Measurements from ENCODE around the gene LRP1. TPM values are rescaled to one million over a fixed set of nuclear protein-coding genes. Genes with fewer than 3 reads are reported as not detected.

Gene LRP1
- polyA plus RNA-seq, 1 donor (not counting 4 experiments of a cell fraction or from before 2014, with no cell fraction given): 4.9 TPM

DNA sequence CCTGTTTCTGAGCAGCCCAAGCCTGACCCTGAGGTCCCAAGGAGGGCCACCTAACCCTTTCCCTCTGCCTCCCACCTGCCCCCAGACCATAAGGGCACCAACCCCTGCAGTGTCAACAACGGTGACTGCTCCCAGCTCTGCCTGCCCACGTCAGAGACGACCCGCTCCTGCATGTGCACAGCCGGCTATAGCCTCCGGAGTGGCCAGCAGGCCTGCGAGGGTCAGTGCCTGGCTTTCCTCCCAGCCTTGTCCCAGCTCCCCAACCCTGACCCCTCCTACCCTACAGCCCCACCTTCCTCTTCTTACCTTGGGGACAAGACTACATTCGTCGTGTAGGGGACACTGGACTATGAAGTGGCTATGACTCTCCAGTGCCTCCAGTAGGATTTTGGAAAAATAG is 52.8 kb downstream of the LRP1 start:
- TF ChIP-seq, protein P1, sequence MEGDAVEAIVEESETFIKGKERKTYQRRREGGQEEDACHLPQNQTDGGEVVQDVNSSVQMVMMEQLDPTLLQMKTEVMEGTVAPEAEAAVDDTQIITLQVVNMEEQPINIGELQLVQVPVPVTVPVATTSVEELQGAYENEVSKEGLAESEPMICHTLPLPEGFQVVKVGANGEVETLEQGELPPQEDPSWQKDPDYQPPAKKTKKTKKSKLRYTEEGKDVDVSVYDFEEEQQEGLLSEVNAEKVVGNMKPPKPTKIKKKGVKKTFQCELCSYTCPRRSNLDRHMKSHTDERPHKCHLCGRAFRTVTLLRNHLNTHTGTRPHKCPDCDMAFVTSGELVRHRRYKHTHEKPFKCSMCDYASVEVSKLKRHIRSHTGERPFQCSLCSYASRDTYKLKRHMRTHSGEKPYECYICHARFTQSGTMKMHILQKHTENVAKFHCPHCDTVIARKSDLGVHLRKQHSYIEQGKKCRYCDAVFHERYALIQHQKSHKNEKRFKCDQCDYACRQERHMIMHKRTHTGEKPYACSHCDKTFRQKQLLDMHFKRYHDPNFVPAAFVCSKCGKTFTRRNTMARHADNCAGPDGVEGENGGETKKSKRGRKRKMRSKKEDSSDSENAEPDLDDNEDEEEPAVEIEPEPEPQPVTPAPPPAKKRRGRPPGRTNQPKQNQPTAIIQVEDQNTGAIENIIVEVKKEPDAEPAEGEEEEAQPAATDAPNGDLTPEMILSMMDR (optimal IDR thresholded peaks at IDR 0.05 in 1 of 3, IDR thresholded peaks at IDR 0.05 in 1 of 3, conservative IDR thresholded peaks at IDR 0.05 in 1 of 3; ENCODE audit: extremely low read depth in 1 of 3, insufficient read depth in 2 of 3, low read length in 3 of 3): no peak
- no peak for TF ChIP-seq EZH2 (IDR thresholded peaks at IDR 0.05; ENCODE audit: low read length)
- H2AFZ ChIP-seq (ENCODE audit: control insufficient read depth, low read length): no peak overlapping the region
- no peak overlapping the region for H3K9ac ChIP-seq (ENCODE audit: control insufficient read depth, extremely low read depth, insufficient read depth, low read length)
- FAIRE-seq (no peak), DNase-seq (ENCODE audit: low read depth, low spot score) (no peak)
- no peaks in the 10 kb centered on the region for H3K9me1 ChIP-seq (ENCODE audit: control insufficient read depth, extremely low read depth, insufficient read depth, low read length)
- dilution Hi-C loops (cut with MboI; ENCODE audit: extremely low pct_ligation_motif_present, low sequenced_read_pairs): no loop called here
- no peak overlapping the region for H3K4me3 ChIP-seq (ENCODE audit: control insufficient read depth in 2 of 3, extremely low read depth in 1 of 3, insufficient read depth in 2 of 3, low read depth in 1 of 3, low read length in 3 of 3)
- no peaks in the 10 kb centered on the region for H3K79me2 ChIP-seq (ENCODE audit: control insufficient read depth, insufficient read depth, low read length)
- H3K36me3 ChIP-seq (ENCODE audit: control insufficient read depth in 2 of 2, extremely low read depth in 1 of 2, insufficient read depth in 2 of 2, low read length in 2 of 2): peaks cover 3 to 21% of the 10 kb centered on the region in 2 experiments
- H3K9me3 ChIP-seq (ENCODE audit: control insufficient read depth, low read depth, low read length): no peaks in the 10 kb centered on the region
- no peak overlapping the region for H3K4me2 ChIP-seq (ENCODE audit: control insufficient read depth, extremely low read depth, insufficient read depth, low read depth, low read length)
- no peak overlapping the region for H3K27ac ChIP-seq (ENCODE audit: control insufficient read depth, insufficient read depth, low read length)
- no peaks in the 10 kb centered on the region for H4K20me1 ChIP-seq (ENCODE audit: control insufficient read depth, extremely low read depth, insufficient read depth, low read length)
- H3K27me3 ChIP-seq (ENCODE audit: control insufficient read depth, extremely low read depth, insufficient read depth, low read length): no peaks in the 10 kb centered on the region
- peaks cover 21% of the 10 kb centered on the region for H3K4me1 ChIP-seq (ENCODE audit: control insufficient read depth, extremely low read depth, insufficient read depth, low read length)

- Histone ChIP-seq H3K36me3 (ENCODE audit: control insufficient read depth in 2 of 2, extremely low read depth in 1 of 2, insufficient read depth in 2 of 2, low read length in 2 of 2) (peaks cover 3 to 21% of the 10 kb centered on the region in 2 experiments), H3K4me3 (ENCODE audit: control insufficient read depth in 2 of 3, extremely low read depth in 1 of 3, insufficient read depth in 2 of 3, low read depth in 1 of 3, low read length in 3 of 3) (no peak overlapping the region), H3K4me2 (ENCODE audit: control insufficient read depth, extremely low read depth, insufficient read depth, low read depth, low read length) (no peak overlapping the region), H3K9ac (ENCODE audit: control insufficient read depth, extremely low read depth, insufficient read depth, low read length) (no peak overlapping the region), H4K20me1 (ENCODE audit: control insufficient read depth, extremely low read depth, insufficient read depth, low read length) (no peaks in the 10 kb centered on the region), H2AFZ (ENCODE audit: control insufficient read depth, low read length) (no peak overlapping the region), H3K9me1 (ENCODE audit: control insufficient read depth, extremely low read depth, insufficient read depth, low read length) (no peaks in the 10 kb centered on the region), H3K79me2 (ENCODE audit: control insufficient read depth, insufficient read depth, low read length) (no peaks in the 10 kb centered on the region), H3K4me1 (ENCODE audit: control insufficient read depth, extremely low read depth, insufficient read depth, low read length) (peaks cover 15% of the 10 kb centered on the region), H3K27ac (ENCODE audit: control insufficient read depth, insufficient read depth, low read length) (no peak overlapping the region), H3K9me3 (ENCODE audit: control insufficient read depth, low read depth, low read length) (no peaks in the 10 kb centered on the region), H3K27me3 (ENCODE audit: control insufficient read depth, extremely low read depth, insufficient read depth, low read length) (no peaks in the 10 kb centered on the region)
- FAIRE-seq: no peak
- TF ChIP-seq EZH2 (IDR thresholded peaks at IDR 0.05; ENCODE audit: low read length): no peak
- TF ChIP-seq, protein P1 (optimal IDR thresholded peaks at IDR 0.05 in 1 of 3, IDR thresholded peaks at IDR 0.05 in 1 of 3, conservative IDR thresholded peaks at IDR 0.05 in 1 of 3; ENCODE audit: extremely low read depth in 1 of 3, insufficient read depth in 2 of 3, low read length in 3 of 3): no peak
- dilution Hi-C loops (cut with MboI; ENCODE audit: extremely low pct_ligation_motif_present, low sequenced_read_pairs): no loop called here
- DNase-seq (ENCODE audit: low read depth, low spot score): no peak
These were observed 53.4 kb downstream of the LRP1 start for GRCh38 chr12:57181561-57182155.
